Activated naive CD8-positive, alpha-beta T cell (primary cell): ENCODE results near the gene KLF1.
A peak's percentile ranks its signal among the peaks of the same experiment; 100 is the strongest.
"Not testable (repeated sequence)": the region's sequence is repeated elsewhere in the genome, so short reads cannot be mapped to it uniquely, and the experiment has no call there.

ENCODE experiments used
- H3K27ac Mint-ChIP-seq: one replicate; pipeline ENCODE4 v1.8.0; 2021; ENCODE audit warnings: mixed read lengths
- H3K27me3 Mint-ChIP-seq: one replicate; pipeline ENCODE4 v1.8.0; 2021; ENCODE audit warnings: mixed read lengths
- H3K36me3 Mint-ChIP-seq: one replicate; pipeline ENCODE4 v1.8.0; 2021; ENCODE audit warnings: mixed read lengths
- H3K4me1 Mint-ChIP-seq: one replicate; pipeline ENCODE4 v1.8.0; 2021; ENCODE audit warnings: low read depth, mixed read lengths
- H3K4me3 Mint-ChIP-seq: one replicate; pipeline ENCODE4 v1.8.0; 2021; ENCODE audit warnings: mild to moderate bottlenecking, mixed read lengths
- H3K9me3 Mint-ChIP-seq: one replicate; pipeline ENCODE4 v1.8.0; 2021; ENCODE audit warnings: low read depth, mixed read lengths

KLF1 gene

GRCh38 chr19:12912571-12912970, 25.6 kb upstream of the KLF1 start:
- H3K4me1 Mint-ChIP-seq: peaks cover 25% of the 10 kb centered on the region
- H3K4me3 Mint-ChIP-seq: no peak overlapping the region
- peak overlapping the region; percentile 50 for H3K27ac Mint-ChIP-seq
- no peaks in the 10 kb centered on the region for H3K27me3 Mint-ChIP-seq
- no peaks in the 10 kb centered on the region for H3K9me3 Mint-ChIP-seq
- H3K36me3 Mint-ChIP-seq: no peaks in the 10 kb centered on the region

DNA sequence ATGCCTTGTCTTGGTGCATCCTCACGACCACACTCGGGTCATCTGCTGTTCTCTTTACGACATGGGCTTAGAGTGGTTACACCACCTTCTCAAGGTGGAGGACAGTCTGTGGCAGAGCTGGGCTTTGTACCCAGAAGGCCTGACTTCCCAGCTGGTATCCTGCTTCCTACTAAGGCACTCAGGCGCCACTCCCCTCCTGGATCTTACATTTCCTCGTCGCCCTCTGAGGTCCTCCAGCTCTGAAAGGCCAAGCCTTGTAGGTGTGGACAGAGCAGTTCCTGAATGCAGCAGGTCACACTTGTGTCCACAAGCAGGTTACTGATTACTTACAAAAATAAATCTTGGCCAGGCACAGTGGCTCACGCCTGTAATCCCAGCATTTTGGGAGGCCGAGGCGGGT, 20.2 kb upstream of the KLF1 start:
- Mint-ChIP-seq H3K36me3 (no peaks in the 10 kb centered on the region), H3K27me3 (no peaks in the 10 kb centered on the region), H3K9me3 (no peaks in the 10 kb centered on the region), H3K4me3 (no peak overlapping the region), H3K4me1 (no peaks in the 10 kb centered on the region), H3K27ac (no peak overlapping the region)

GRCh38 chr19:12899891-12900518, 13.0 kb upstream of the KLF1 start:
- H3K27ac Mint-ChIP-seq: no peak overlapping the region
- no peaks in the 10 kb centered on the region for H3K27me3 Mint-ChIP-seq
- peaks cover 2% of the 10 kb centered on the region for H3K36me3 Mint-ChIP-seq
- H3K4me1 Mint-ChIP-seq: no peaks in the 10 kb centered on the region
- no peak overlapping the region for H3K4me3 Mint-ChIP-seq
- no peaks in the 10 kb centered on the region for H3K9me3 Mint-ChIP-seq

- H3K9me3 Mint-ChIP-seq: no peaks in the 10 kb centered on the region
- H3K4me3 Mint-ChIP-seq: no peak overlapping the region
- H3K27ac Mint-ChIP-seq: no peak overlapping the region
- no peaks in the 10 kb centered on the region for H3K27me3 Mint-ChIP-seq
- peaks cover 12% of the 10 kb centered on the region for H3K4me1 Mint-ChIP-seq
- H3K36me3 Mint-ChIP-seq: peaks cover 2% of the 10 kb centered on the region
Observed at GRCh38 chr19:12896460-12896859, 9.5 kb upstream of the KLF1 start.

- Mint-ChIP-seq H3K27me3 (no peaks in the 10 kb centered on the region), H3K27ac (no peak overlapping the region), H3K36me3 (peaks cover 4% of the 10 kb centered on the region), H3K4me1 (peaks cover 23% of the 10 kb centered on the region), H3K4me3 (peak overlapping the region; percentile 36), H3K9me3 (no peaks in the 10 kb centered on the region)
Observed at GRCh38 chr19:12893582-12893981, 6.6 kb upstream of the KLF1 start.

- H3K36me3 Mint-ChIP-seq: peaks cover 3% of the 10 kb centered on the region
- H3K4me1 Mint-ChIP-seq: peaks cover 23% of the 10 kb centered on the region
- peak overlapping the region; percentile 95 for H3K27ac Mint-ChIP-seq
- H3K27me3 Mint-ChIP-seq: no peaks in the 10 kb centered on the region
- no peaks in the 10 kb centered on the region for H3K9me3 Mint-ChIP-seq
- H3K4me3 Mint-ChIP-seq: peak overlapping the region; percentile 99
Observed at GRCh38 chr19:12891553-12892021, 4.6 kb upstream of the KLF1 start.

GRCh38 chr19:12890787-12891552, 4.0 kb upstream of the KLF1 start, which contains the start of gene GCDH:
Gene GCDH, plus strand, starts transcription at chr19:12891160. Its CDS starts 145 bp downstream, at chr19:12891305.
- Mint-ChIP-seq H3K4me1 (peaks cover 23% of the 10 kb centered on the region), H3K27me3 (no peaks in the 10 kb centered on the region), H3K27ac (peak within 1 kb of the TSS; percentile 95), H3K9me3 (no peaks in the 10 kb centered on the region), H3K36me3 (peaks cover 3% of the 10 kb centered on the region), H3K4me3 (peak within 1 kb of the TSS; percentile 99)

DNA sequence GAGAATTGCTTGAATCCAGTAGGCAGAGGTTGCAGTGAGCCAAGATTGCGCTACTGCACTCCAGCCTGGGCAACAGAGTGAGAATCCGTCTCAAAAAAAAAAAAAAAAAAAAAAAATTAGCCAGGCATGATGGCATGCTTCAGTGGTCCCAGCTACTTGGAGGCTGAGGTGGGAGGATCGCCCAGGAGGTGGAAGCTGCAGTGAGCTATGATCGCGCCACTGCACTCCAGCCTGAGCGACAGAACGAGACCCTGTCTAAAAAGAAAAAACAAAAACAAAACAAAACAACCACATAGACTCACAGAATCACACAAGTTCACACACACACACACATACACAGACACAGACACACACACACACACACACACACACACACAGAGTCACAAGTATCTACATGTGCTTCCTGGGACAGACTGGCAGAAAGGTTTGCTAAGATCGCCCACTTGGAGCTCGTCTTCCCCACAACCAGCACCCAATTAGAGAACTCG, 3.3 kb upstream of the KLF1 start:
- peaks cover 23% of the 10 kb centered on the region for H3K4me1 Mint-ChIP-seq
- H3K4me3 Mint-ChIP-seq: peak overlapping the region; percentile 99
- peak overlapping the region; percentile 95 for H3K27ac Mint-ChIP-seq
- H3K9me3 Mint-ChIP-seq, H3K36me3 Mint-ChIP-seq, H3K27me3 Mint-ChIP-seq: not testable (repeated sequence)

- Mint-ChIP-seq H3K36me3 (peaks cover 3% of the 10 kb centered on the region), H3K4me1 (peaks cover 22% of the 10 kb centered on the region), H3K27me3 (no peaks in the 10 kb centered on the region), H3K9me3 (no peaks in the 10 kb centered on the region), H3K27ac (no peak overlapping the region), H3K4me3 (no peak overlapping the region)
Observed at GRCh38 chr19:12888006-12888603, 1.1 kb upstream of the KLF1 start.

DNA sequence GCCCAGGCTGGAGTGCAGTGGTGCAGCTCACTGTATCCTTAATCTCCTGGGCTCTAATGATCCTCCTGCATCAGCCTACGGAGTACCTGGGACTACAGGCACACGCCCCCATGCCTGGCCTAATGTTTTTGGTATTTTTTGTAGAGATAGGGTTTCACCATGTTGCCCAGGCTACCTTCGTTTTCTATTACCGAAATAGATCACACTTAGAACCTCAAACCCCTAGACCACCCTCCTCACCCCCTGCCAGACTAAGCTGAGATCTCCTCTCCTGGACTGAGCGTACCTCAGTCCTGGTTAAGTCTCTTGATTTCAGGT, 391 bp downstream of the KLF1 start:
- Mint-ChIP-seq H3K27ac (peak overlapping the region; percentile 54), H3K9me3 (no peaks in the 10 kb centered on the region), H3K27me3 (no peaks in the 10 kb centered on the region), H3K36me3 (peaks cover 3% of the 10 kb centered on the region), H3K4me1 (peaks cover 17% of the 10 kb centered on the region), H3K4me3 (peak overlapping the region; percentile 77)

DNA sequence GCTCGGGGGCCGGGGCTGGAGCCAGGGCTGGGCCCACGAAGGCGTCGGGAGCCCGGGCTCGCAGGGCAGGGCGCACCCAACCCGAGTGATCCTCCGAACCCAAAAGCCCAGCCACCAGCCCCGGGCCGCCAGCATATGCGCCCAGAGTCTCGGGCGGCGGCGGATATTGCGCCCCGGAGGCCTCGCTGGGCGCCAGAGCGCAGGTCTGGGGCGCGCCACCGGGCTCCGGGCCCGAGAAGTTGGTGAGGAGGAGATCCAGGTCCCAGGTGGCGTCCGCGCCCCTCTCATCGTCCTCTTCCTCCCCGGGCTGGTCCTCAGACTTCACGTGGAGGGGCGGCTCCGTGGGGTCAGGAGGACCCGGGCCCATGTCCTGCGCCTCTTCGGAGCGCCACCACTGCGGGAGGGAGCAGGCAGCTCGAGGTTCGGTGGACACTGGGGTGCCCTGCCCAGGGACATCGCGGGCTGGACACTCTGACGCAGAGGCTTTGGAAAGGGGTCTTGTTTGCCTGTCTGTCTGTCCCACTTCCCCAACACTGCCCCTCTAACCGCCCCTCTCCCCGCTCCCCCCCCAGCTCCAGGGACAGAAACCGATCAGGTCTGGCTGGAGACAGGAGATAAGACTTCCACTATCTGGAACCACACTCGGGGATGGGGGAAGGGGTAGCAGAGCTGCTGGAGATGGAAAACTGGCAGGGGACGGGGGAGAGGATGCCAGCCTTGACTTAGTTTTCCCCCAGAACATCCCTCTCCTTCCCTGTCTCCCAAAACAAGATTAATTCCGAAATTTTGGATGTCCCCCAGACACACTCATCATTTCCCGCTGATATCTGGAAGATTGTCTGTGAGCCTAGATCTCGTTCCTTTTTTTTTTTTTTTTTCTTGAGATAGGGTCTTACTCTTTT, 1.0 kb downstream of the KLF1 start:
- peaks cover under 1% of the 10 kb centered on the region for H3K36me3 Mint-ChIP-seq
- H3K9me3 Mint-ChIP-seq: no peaks in the 10 kb centered on the region
- H3K4me1 Mint-ChIP-seq: peaks cover 14% of the 10 kb centered on the region
- H3K4me3 Mint-ChIP-seq: peak overlapping the region; percentile 77
- H3K27me3 Mint-ChIP-seq: no peaks in the 10 kb centered on the region
- peak overlapping the region; percentile 54 for H3K27ac Mint-ChIP-seq

GRCh38 chr19:12884926-12885748, 1.9 kb downstream of the KLF1 start:
- no peaks in the 10 kb centered on the region for H3K9me3 Mint-ChIP-seq
- H3K27ac Mint-ChIP-seq: peak overlapping the region; percentile 85
- H3K4me1 Mint-ChIP-seq: peaks cover 15% of the 10 kb centered on the region
- peak overlapping the region; percentile 87 for H3K4me3 Mint-ChIP-seq
- no peaks in the 10 kb centered on the region for H3K27me3 Mint-ChIP-seq
- no peaks in the 10 kb centered on the region for H3K36me3 Mint-ChIP-seq

DNA sequence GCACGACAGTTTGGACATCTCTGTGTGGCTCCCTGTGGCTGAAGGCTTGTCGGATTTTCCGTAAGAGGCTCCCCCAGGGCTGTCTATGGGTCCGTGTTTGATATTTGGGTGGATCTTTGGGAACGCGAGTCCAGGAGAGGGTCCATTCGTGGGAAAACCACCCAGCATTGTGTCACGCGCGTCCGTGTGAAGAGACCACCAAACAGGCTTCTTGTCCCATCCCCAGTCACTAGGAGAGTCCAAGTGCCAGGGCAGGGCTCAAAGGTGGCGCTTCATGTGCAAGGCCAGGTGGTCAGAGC, 2.4 kb downstream of the KLF1 start:
- Mint-ChIP-seq H3K4me3 (peak overlapping the region; percentile 87), H3K27me3 (no peaks in the 10 kb centered on the region), H3K4me1 (peaks cover 18% of the 10 kb centered on the region), H3K36me3 (no peaks in the 10 kb centered on the region), H3K27ac (peak overlapping the region; percentile 85), H3K9me3 (no peaks in the 10 kb centered on the region)

DNA sequence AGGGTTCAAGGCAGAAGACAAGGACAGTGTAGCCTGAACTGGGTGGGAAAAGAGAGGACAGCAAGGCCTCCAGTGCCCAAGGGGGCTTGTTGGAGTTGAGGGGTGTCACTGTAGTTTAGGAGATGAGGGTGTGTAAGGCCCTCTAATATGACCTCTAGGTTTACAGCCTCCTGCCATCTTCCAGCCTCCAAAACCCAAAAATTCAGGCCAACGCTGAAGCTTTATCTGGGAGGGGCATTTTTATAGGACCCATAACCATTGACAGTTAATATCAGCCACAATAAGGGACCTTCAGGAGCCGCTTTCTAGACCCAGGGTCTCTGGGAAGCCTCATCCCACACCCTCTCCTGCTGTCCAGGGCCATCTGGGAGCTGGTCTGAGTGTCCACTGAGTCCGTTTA, 2.8 kb downstream of the KLF1 start:
- Mint-ChIP-seq H3K9me3 (no peaks in the 10 kb centered on the region), H3K27ac (no peak overlapping the region), H3K27me3 (no peaks in the 10 kb centered on the region), H3K4me1 (peaks cover 18% of the 10 kb centered on the region), H3K4me3 (peak overlapping the region; percentile 22), H3K36me3 (no peaks in the 10 kb centered on the region)
